ENCODE data around the gene FAR2.

The FAR2 gene

GRCh38 chr12:29255042-29255441 is 106.0 kb downstream of the FAR2 start:
- TF ChIP-seq GATA3 (IDR thresholded peaks at IDR 0.05; ENCODE audit: low read depth, low read length) (no peak), GATA2 (IDR thresholded peaks at IDR 0.05; ENCODE audit: low read depth, low read length) (no peak)

- no peak for TF ChIP-seq GATA2 (IDR thresholded peaks at IDR 0.05; ENCODE audit: low read depth, low read length)
Measured at GRCh38 chr12:29256598-29256997, 107.5 kb downstream of the FAR2 start.

- TF ChIP-seq GATA2 (IDR thresholded peaks at IDR 0.05; ENCODE audit: low read depth, low read length) (no peak), GATA3 (IDR thresholded peaks at IDR 0.05; ENCODE audit: low read depth, low read length) (no peak)
Measured at GRCh38 chr12:29264424-29264823, 115.3 kb downstream of the FAR2 start.

- TF ChIP-seq GATA3 (IDR thresholded peaks at IDR 0.05; ENCODE audit: low read depth, low read length) (no peak), GATA2 (IDR thresholded peaks at IDR 0.05; ENCODE audit: low read depth, low read length) (no peak)
Measured at GRCh38 chr12:29269706-29270408, 120.8 kb downstream of the FAR2 start.

- TF ChIP-seq GATA3 (IDR thresholded peaks at IDR 0.05; ENCODE audit: low read depth, low read length) (no peak), GATA2 (IDR thresholded peaks at IDR 0.05; ENCODE audit: low read depth, low read length) (no peak)
Measured at GRCh38 chr12:29270446-29270845, 121.4 kb downstream of the FAR2 start.

DNA sequence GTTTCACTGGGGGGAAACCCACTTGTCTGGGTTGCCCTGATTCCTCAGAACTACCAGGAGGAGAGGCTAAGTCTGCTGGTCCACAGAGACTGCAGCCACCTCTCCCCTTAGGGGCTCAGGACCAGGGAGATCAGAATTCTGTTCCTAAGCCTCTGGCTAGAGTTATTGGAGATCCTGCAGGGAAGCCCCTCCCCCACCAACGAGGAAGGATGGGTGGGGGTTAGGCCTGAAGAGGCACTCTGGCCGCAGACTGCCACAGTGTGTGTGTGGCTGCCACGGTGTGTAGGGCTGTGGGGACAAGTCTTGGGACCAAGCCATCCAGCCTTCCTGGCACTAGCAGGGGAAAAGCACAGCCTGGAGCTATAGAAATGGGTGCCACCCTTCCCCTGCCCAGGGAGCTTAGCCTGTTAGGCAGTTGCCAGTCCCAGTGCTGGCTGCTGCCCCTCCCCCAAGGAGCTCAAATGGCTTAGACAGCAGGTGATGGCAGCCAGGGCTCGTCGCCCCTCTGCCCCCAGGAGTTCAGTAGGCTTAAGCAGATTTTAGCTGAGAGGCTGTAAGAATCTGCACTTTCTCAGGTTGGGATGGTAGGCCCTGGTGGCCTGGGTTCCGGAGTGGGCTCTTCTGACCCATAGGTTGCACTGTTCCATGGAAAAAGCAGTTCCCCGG is 124.2 kb downstream of the FAR2 start:
- TF ChIP-seq GATA3 (IDR thresholded peaks at IDR 0.05; ENCODE audit: low read depth, low read length) = no peak
- TF ChIP-seq GATA2 (IDR thresholded peaks at IDR 0.05; ENCODE audit: low read depth, low read length) = no peak

DNA sequence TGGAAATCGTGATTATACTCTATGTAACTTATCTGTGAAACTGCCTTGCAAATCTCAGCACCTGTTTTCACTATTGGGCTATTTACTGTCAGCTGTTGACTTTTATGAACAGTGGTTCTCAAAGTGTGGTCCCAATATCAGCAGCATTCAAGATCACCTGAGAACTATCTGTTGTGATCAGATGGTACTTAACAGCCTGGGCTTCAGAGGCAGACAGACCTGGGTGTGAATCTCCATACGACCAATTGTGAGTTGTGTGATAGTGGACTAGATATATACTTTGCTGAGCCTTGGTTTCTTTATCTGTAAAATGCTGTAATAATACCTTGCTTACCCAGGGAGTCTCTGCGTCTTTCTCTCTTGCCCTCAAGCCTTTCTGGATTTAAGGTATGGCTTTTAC is 126.8 kb downstream of the FAR2 start:
- TF ChIP-seq GATA3 (IDR thresholded peaks at IDR 0.05; ENCODE audit: low read depth, low read length) (no peak), GATA2 (IDR thresholded peaks at IDR 0.05; ENCODE audit: low read depth, low read length) (no peak)

- no peak for TF ChIP-seq GATA3 (IDR thresholded peaks at IDR 0.05; ENCODE audit: low read depth, low read length)
- TF ChIP-seq GATA2 (IDR thresholded peaks at IDR 0.05; ENCODE audit: low read depth, low read length) = no peak
Measured at GRCh38 chr12:29277231-29277630, 128.2 kb downstream of the FAR2 start.

- no peak for TF ChIP-seq GATA3 (IDR thresholded peaks at IDR 0.05; ENCODE audit: low read depth, low read length)
- TF ChIP-seq GATA2 (IDR thresholded peaks at IDR 0.05; ENCODE audit: low read depth, low read length) = no peak
Measured at GRCh38 chr12:29278673-29279420, 129.8 kb downstream of the FAR2 start.

DNA sequence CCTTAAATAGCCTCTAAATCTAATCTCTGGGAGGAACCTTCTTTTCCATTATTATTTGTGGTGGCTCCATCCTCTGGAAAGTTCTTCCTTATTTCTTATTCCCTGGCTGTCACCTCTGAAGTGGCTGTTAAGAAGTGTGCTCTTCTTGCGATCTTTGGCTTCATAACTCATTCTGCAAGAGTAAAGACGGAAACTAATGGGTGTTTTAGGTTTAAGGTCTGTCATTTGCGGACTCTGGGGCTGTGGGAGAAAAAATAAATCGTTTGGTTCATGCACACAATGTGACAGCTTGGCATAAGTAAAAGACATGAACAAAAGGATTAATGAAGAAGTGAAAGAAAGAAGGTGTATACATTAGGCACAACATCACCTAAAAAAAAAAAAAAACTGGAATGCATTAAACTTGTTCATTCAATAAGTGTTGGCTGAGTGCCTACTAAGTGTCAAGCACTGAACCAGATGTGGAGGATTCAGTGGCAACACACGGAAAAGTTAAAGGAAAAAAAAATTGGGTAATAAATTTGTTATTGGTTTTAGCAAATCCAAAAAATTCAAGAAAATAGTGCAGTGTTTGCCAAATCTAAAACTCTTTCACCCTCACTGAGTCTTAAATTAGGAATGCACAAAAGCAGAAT is 132.4 kb downstream of the FAR2 start:
- no peak for TF ChIP-seq GATA2 (IDR thresholded peaks at IDR 0.05; ENCODE audit: low read depth, low read length)
- no peak for TF ChIP-seq GATA3 (IDR thresholded peaks at IDR 0.05; ENCODE audit: low read depth, low read length)

DNA sequence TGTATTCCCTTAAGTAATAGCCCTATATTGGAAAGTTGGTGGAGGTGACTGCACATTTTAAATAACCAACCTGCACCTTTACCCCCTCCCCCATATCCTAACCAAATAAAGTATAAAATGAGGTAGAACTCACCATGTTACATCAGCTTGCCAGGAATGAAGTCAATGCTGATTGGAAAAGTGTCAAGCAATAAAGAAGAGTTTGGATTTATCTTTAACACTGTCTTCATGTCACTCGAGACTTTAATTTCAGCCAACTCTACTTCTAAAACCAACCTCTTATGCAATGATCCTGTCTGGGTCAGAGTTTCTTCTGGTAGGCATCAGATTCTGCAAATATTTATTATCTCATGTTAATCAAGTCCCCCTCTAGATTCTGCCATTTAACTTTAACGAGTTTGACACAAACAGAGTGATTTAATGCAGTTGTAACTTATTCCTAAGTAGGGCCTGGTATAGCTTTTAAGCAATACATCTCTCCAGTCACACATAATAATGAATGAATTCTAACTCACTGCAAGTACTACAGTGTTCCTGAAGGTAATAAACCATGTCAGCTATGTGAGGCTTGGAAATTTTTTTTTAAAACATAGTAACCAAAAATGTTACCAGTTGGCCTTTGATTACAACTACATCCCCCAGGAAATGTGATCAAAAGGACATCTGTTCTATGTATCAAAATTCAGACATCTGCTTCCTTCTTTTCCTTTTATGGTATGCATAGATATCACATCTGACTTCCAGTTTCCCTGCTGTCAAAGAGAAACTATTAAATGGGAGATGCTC is 133.1 kb downstream of the FAR2 start:
- no peak for TF ChIP-seq GATA3 (IDR thresholded peaks at IDR 0.05; ENCODE audit: low read depth, low read length)
- TF ChIP-seq GATA2 (IDR thresholded peaks at IDR 0.05; ENCODE audit: low read depth, low read length) = no peak

- TF ChIP-seq GATA2 (IDR thresholded peaks at IDR 0.05; ENCODE audit: low read depth, low read length) (no peak), GATA3 (IDR thresholded peaks at IDR 0.05; ENCODE audit: low read depth, low read length) (no peak)
Measured at GRCh38 chr12:29283969-29284700, 135.1 kb downstream of the FAR2 start.
